Lower lobe of right lung (tissue), 2 donors: ENCODE measurements around the gene BUB3. TPM values are rescaled to one million over a fixed set of nuclear protein-coding genes. Genes with fewer than 3 reads are reported as not detected.
"Not testable (repeated sequence)": the region's sequence is repeated elsewhere in the genome, so short reads cannot be mapped to it uniquely, and the experiment has no call there.

Experiments
- ATAC-seq, 2 donors: fragments of 200-7000 bp; cut with Tn5 transposase; one replicate each; pipeline ENCODE4 v1.9.1; 2020 to 2022; ENCODE audit warnings: mild to moderate bottlenecking in 2 of 2, moderate library complexity in 2 of 2
- DNase-seq: peaks from one replicate; pipeline ENCODE4 v3.0.0-alpha.2; 2020
- H3K27ac ChIP-seq: fragments of 200-600 bp; one replicate; pipeline ENCODE4 v1.8.0; 2022
- H3K27me3 ChIP-seq: fragments of 200-600 bp; one replicate; pipeline ENCODE4 v1.8.0; 2022; ENCODE audit warnings: low read depth
- H3K36me3 ChIP-seq: fragments of 200-600 bp; one replicate; pipeline ENCODE4 v1.8.0; 2022; ENCODE audit warnings: mild to moderate bottlenecking
- H3K4me1 ChIP-seq: fragments of 200-600 bp; one replicate; pipeline ENCODE4 v1.8.0; 2022
- H3K4me3 ChIP-seq: fragments of 200-600 bp; one replicate; pipeline ENCODE4 v1.8.0; 2022; ENCODE audit warnings: mild to moderate bottlenecking
- H3K9me3 ChIP-seq: fragments of 200-600 bp; one replicate; pipeline ENCODE4 v1.8.0; 2022
- intact Hi-C: fragments of 100-400 bp; cut with DNase I; formaldehyde crosslinking; loops from one replicate; pipeline ENCODE4 v1.11.0; 2022
- total RNA-seq: library from RNA; stranded (reverse); fragmentation: NEBNext Ultra II Directional; extraction: Animal tissue kit (Norgen Biotek cat#: 25700); gene quantifications from one replicate; pipeline ENCODE4 v1.2.1, GENCODE V29; 2021
- TF ChIP-seq, protein P1 (sequence below): fragments of 200-600 bp; IDR thresholded peaks from one replicate; pipeline ENCODE4 v1.8.0; 2022; ENCODE audit warnings: antibody characterized with exemption, mild to moderate bottlenecking
- donor health status: DM: no; HTN: yes; CAD: no; lungs with severe emphysema.

The BUB3 gene
- total RNA-seq, 1 donor from 2014 or later = 67.3 TPM

GRCh38 chr10:123165445-123166072 is 11.4 kb downstream of the BUB3 start:
- H3K36me3 ChIP-seq = peaks cover 85% of the 10 kb centered on the region
- no peaks in the 10 kb centered on the region for H3K4me1 ChIP-seq
- no peak overlapping the region for H3K4me3 ChIP-seq
- H3K27ac ChIP-seq = no peak overlapping the region
- TF ChIP-seq, protein P1, sequence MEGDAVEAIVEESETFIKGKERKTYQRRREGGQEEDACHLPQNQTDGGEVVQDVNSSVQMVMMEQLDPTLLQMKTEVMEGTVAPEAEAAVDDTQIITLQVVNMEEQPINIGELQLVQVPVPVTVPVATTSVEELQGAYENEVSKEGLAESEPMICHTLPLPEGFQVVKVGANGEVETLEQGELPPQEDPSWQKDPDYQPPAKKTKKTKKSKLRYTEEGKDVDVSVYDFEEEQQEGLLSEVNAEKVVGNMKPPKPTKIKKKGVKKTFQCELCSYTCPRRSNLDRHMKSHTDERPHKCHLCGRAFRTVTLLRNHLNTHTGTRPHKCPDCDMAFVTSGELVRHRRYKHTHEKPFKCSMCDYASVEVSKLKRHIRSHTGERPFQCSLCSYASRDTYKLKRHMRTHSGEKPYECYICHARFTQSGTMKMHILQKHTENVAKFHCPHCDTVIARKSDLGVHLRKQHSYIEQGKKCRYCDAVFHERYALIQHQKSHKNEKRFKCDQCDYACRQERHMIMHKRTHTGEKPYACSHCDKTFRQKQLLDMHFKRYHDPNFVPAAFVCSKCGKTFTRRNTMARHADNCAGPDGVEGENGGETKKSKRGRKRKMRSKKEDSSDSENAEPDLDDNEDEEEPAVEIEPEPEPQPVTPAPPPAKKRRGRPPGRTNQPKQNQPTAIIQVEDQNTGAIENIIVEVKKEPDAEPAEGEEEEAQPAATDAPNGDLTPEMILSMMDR = no peak
- DNase-seq (no peak), ATAC-seq (no peak)
- H3K27me3 ChIP-seq = no peaks in the 10 kb centered on the region
- no peaks in the 10 kb centered on the region for H3K9me3 ChIP-seq
- intact Hi-C loops = no loop called here

- H3K27me3 ChIP-seq = no peaks in the 10 kb centered on the region
- no peak for ATAC-seq
- H3K36me3 ChIP-seq = peaks cover 75% of the 10 kb centered on the region
- H3K4me1 ChIP-seq = no peaks in the 10 kb centered on the region
- DNase-seq = no peak
- H3K4me3 ChIP-seq = no peak overlapping the region
- intact Hi-C loops = no loop called here
- TF ChIP-seq, protein P1 = no peak
- H3K9me3 ChIP-seq = no peaks in the 10 kb centered on the region
- no peak overlapping the region for H3K27ac ChIP-seq
These were observed 12.4 kb downstream of the BUB3 start for GRCh38 chr10:123166618-123167017.

GRCh38 chr10:123170961-123171360 is 16.8 kb downstream of the BUB3 start:
- DNase-seq (no peak), ATAC-seq (no peak)
- Histone ChIP-seq H3K27ac (no peak overlapping the region), H3K9me3 (no peaks in the 10 kb centered on the region), H3K36me3 (peaks cover 41% of the 10 kb centered on the region), H3K4me1 (no peaks in the 10 kb centered on the region), H3K4me3 (no peak overlapping the region), H3K27me3 (no peaks in the 10 kb centered on the region)
- intact Hi-C loops = no loop called here
- TF ChIP-seq, protein P1 = no peak

DNA sequence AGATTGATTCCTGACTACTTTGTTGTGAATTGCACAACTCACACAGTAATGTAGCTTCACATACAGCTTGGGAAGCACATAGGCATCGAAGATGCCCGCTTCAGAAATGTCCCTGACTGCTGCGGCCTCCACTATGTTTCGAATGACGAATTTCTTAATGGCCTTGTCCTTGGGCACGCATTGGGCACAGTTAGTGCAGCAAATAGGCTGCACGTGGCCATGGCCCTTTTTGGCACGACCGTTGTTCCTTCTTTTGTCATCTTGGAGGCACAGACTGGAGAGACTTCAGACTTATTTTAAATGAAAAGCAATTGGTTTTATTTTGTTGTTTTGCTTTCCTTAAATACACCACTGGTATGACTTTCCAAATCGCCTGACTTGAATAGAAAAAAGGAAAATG is 17.4 kb downstream of the BUB3 start:
- H3K4me1 ChIP-seq, H3K4me3 ChIP-seq, ATAC-seq, intact Hi-C loops, DNase-seq, H3K27me3 ChIP-seq, H3K27ac ChIP-seq, H3K9me3 ChIP-seq: not testable (repeated sequence)
- peaks cover 36% of the 10 kb centered on the region for H3K36me3 ChIP-seq

GRCh38 chr10:123175389-123176387 is 21.5 kb downstream of the BUB3 start:
- Histone ChIP-seq H3K4me3 (no peak overlapping the region), H3K27ac (no peak overlapping the region), H3K27me3 (no peaks in the 10 kb centered on the region), H3K9me3 (no peaks in the 10 kb centered on the region), H3K36me3 (peaks cover 11% of the 10 kb centered on the region), H3K4me1 (no peaks in the 10 kb centered on the region)
- DNase-seq (no peak), ATAC-seq (no peak)
- TF ChIP-seq, protein P1 = no peak
- intact Hi-C loops = no loop called here

DNA sequence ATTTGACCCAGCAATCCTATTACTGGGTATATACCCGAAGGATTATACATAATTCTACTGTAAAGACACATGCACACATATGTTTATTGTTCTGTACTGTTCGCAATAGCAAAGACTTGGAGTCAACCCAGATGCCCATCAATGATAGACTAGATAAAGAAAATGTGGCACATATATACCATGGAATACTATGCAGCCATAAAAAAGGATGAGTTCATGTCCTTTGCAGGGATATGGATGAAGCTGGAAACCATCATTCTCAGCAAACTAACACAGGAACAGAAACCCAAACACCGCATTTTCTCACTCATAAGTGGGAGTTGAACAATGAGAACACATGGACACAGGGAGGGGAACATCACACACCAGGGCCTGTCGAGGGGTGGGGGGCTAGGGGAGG is 24.2 kb downstream of the BUB3 start:
- H3K27ac ChIP-seq, intact Hi-C loops, ATAC-seq, H3K9me3 ChIP-seq, H3K4me3 ChIP-seq, H3K27me3 ChIP-seq, DNase-seq, H3K4me1 ChIP-seq: not testable (repeated sequence)
- peaks cover 11% of the 10 kb centered on the region for H3K36me3 ChIP-seq
